Prostate gland (tissue), 2 donors: ENCODE measurements around the gene ZNF516. TPM values are rescaled to one million over a fixed set of nuclear protein-coding genes. Genes with fewer than 3 reads are reported as not detected.

ENCODE experiments used
- DNase-seq: peaks from one replicate; pipeline ENCODE4 v3.0.0-alpha.2; 2019; ENCODE audit warnings: low spot score
- H3K27ac ChIP-seq, 2 donors: fragments of 200-600 bp; sonication (generic); 2 replicates each; pipeline ENCODE4 v1.5.1; 2017 to 2019
- H3K27me3 ChIP-seq: fragments of 200-600 bp; sonication (generic); replicated peaks from 2 replicates; pipeline ENCODE4 v1.5.1; 2019; ENCODE audit not compliant: insufficient read depth
- H3K36me3 ChIP-seq, 2 donors: fragments of 200-600 bp; sonication (generic); 1 replicate in 1 of 2; 2 replicates in 1 of 2; pipeline versions ENCODE4 v1.5.1 to v1.8.1; 2017 to 2019
- H3K4me1 ChIP-seq: fragments of 200-600 bp; sonication (generic); replicated peaks from 2 replicates; pipeline ENCODE4 v1.5.1; 2019
- H3K4me3 ChIP-seq, 2 donors: fragments of 200-600 bp; sonication (generic); 2 replicates each; pipeline ENCODE4 v1.5.1; 2017 to 2019
- H3K9me3 ChIP-seq: fragments of 200-600 bp; sonication (generic); 2 replicates; pipeline ENCODE4 v1.5.1; 2017
- CTCF ChIP-seq, 4 experiments: fragments of 200-600 bp in 2 of 4; fragments of 450-650 bp in 2 of 4; sonication (generic) in 2 of 4; IDR thresholded peaks; 1 replicate in 3 of 4; 2 replicates in 1 of 4; pipeline ENCODE4 v1.5.1; 2016 to 2019; ENCODE audit warnings: antibody characterized with exemption in 4 of 4, mild to moderate bottlenecking in 2 of 4, moderate library complexity in 2 of 4
- POLR2A ChIP-seq: fragments of 450-650 bp; IDR thresholded peaks from one replicate; pipeline ENCODE4 v1.6.1; 2016; ENCODE audit warnings: antibody characterized with exemption, mild to moderate bottlenecking
- POLR2AphosphoS5 ChIP-seq: sonication (generic); formaldehyde crosslinking; IDR thresholded peaks from one replicate; pipeline ENCODE4 v1.6.1; 2017; ENCODE audit warnings: antibody characterized with exemption
- WGBS: methylation state at CpG from one replicate; pipeline ENCODE4 v1.1.5; 2018; 5-methylcytosine and 5-hydroxymethylcytosine counted together
- intact Hi-C: fragments of 100-400 bp; cut with DNase I; formaldehyde crosslinking; loops from one replicate; pipeline ENCODE4 v1.14.2; 2022
- total RNA-seq, 2 donors: library from RNA; depleted of rRNA; stranded (reverse); fragments of >200 nt; gene quantifications; one replicate each; pipeline ENCODE4 v1.1.0, GENCODE V29; 2016

Gene ZNF516
- total RNA-seq, 2 donors from 2014 or later: 25.0 to 158 TPM

- DNase-seq: no peak
- Histone ChIP-seq H3K27ac (no peak overlapping the region), H3K4me1 (no peaks in the 10 kb centered on the region), H3K27me3 (no peaks in the 10 kb centered on the region), H3K9me3 (no peaks in the 10 kb centered on the region), H3K36me3 (no peaks in the 10 kb centered on the region), H3K4me3 (no peak overlapping the region)
- intact Hi-C loops: no loop called here
- TF ChIP-seq CTCF (IDR thresholded peaks at IDR 0.05) (no peak), POLR2A (no peak), POLR2AphosphoS5 (no peak)
- 94% methylated on average over 49 of the region's 53 CpGs for WGBS
Observed at GRCh38 chr18:76379226-76380126, 115.6 kb downstream of the ZNF516 start.

DNA sequence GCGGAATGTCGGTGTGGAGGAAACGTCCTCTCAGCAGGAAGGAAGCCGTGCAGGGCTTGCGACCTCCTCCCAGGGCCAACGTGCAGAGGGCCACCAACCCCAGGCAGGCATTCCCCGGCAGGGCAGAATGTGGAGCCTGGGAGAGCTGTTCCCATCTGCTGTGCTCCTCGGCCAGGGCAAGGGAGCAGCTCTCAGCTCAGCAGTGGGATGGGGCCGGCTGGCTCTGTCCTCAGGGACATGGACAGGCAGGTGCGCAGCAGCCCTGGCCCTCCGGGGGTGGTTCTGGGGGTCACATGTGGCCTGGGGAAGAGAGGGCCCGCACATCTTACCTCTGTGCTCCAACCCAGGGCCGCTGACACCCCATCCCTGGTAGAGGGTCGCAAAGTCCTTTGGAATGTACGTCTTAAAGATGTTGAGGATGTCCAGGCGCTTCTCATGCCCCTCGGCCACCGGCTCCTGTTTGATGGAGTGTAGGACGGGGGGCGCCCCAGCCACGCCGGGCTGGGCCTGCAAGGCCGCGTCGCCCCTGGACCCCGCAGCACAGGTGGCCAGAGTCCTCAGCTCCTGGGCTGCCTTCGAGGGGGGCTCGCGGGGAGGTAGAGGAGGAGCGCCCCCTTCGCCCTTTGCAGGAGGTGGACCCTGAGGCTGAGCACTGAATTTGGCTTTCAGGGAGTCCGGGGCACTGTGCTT lies 116.4 kb downstream of the ZNF516 start:
- no peaks in the 10 kb centered on the region for H3K36me3 ChIP-seq
- DNase-seq: no peak
- no peak overlapping the region for H3K4me3 ChIP-seq
- intact Hi-C loops: no loop called here
- no peaks in the 10 kb centered on the region for H3K9me3 ChIP-seq
- TF ChIP-seq POLR2A: no peak
- TF ChIP-seq POLR2AphosphoS5: no peak
- no peak for TF ChIP-seq CTCF (IDR thresholded peaks at IDR 0.05)
- 90% methylated on average over 32 of the region's 32 CpGs for WGBS
- no peak overlapping the region for H3K27ac ChIP-seq
- H3K27me3 ChIP-seq: no peaks in the 10 kb centered on the region
- H3K4me1 ChIP-seq: no peaks in the 10 kb centered on the region

- WGBS: 80% methylated on average over 3 of the region's 3 CpGs
- H3K36me3 ChIP-seq: no peaks in the 10 kb centered on the region
- no peaks in the 10 kb centered on the region for H3K27me3 ChIP-seq
- intact Hi-C loops: no loop called here
- TF ChIP-seq POLR2A (no peak), CTCF (IDR thresholded peaks at IDR 0.05) (no peak), POLR2AphosphoS5 (no peak)
- no peak overlapping the region for H3K4me3 ChIP-seq
- H3K9me3 ChIP-seq: no peaks in the 10 kb centered on the region
- no peaks in the 10 kb centered on the region for H3K4me1 ChIP-seq
- DNase-seq: no peak
- H3K27ac ChIP-seq: no peak overlapping the region
Observed at GRCh38 chr18:76377359-76377756, 117.7 kb downstream of the ZNF516 start.

DNA sequence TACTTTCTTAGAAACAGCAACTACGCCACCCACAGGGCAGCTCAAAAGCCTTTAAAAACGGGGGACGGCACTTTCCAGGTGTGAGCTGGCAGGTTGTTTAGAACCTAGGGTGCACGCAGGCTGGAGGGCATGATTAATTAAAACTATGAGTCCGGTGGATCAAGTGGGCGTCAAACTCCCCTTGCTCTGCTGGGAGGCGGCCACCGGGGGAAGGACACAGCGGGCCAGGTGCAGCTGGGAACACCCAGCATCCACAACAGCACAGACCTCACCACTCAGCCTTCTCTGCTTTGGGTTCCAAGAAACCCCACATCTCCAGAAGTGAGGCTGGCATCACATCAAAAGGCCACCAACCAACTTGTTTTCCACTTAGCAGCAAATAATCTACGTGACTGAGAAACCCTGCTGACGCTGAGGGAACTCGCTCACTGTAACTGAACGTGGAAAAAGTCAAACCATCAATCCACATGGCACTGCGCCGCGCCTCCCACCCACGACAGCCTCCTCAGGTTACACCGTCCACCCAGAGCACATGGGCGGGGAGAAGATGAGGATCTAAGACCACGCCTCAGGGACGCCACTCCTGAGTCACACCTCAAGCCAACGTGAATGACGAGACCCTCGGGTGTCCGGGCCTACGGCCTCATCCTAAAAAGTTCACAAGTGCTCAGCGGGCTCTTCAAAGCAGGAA lies 118.2 kb downstream of the ZNF516 start:
- H3K4me3 ChIP-seq: no peak overlapping the region
- no peak for DNase-seq
- intact Hi-C loops: no loop called here

DNA sequence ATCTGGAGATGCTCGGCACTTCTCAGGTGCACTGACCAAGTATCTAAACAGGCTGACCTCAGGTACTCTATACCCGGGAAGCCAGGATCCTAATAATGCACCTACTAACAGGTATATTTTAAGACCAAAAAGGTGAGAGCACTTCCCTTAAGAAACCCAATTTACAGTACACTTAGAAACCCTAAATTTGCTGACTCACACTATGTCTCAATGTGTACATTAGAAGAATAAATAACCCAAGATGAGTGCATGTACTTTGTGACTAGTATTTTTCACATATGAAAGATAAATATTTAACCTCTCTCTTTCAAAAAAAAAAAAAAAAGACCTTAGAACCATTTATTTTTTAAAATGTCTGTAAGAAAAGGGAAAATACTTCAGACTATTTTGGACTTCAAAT lies 118.8 kb downstream of the ZNF516 start:
- no peak overlapping the region for H3K27ac ChIP-seq
- WGBS: 92% methylated on average over 2 of the region's 2 CpGs
- no peak for DNase-seq
- H3K27me3 ChIP-seq: no peaks in the 10 kb centered on the region
- H3K4me1 ChIP-seq: no peaks in the 10 kb centered on the region
- no peak overlapping the region for H3K4me3 ChIP-seq
- H3K36me3 ChIP-seq: no peaks in the 10 kb centered on the region
- no peak for TF ChIP-seq CTCF (IDR thresholded peaks at IDR 0.05)
- no peak for TF ChIP-seq POLR2A
- no peak for TF ChIP-seq POLR2AphosphoS5
- no peaks in the 10 kb centered on the region for H3K9me3 ChIP-seq
- intact Hi-C loops: no loop called here

More for the DNA sequence above, 118.2 kb downstream of the ZNF516 start:
- H3K36me3 ChIP-seq: no peaks in the 10 kb centered on the region
- TF ChIP-seq POLR2A: no peak
- no peaks in the 10 kb centered on the region for H3K27me3 ChIP-seq
- H3K27ac ChIP-seq: no peak overlapping the region
- 74% methylated on average over 27 of the region's 27 CpGs for WGBS
- H3K9me3 ChIP-seq: no peaks in the 10 kb centered on the region
- H3K4me1 ChIP-seq: no peaks in the 10 kb centered on the region
